Stimulated activated CD8-positive, alpha-beta memory T cell treated with anti-CD3 and anti-CD28 coated beads, Interleukin-12 subunit alpha, Interleukin-12 subunit beta, amount 100 ng/mL, for 4 hours (primary cell): ENCODE results near the gene PPP1R26.
"Not testable (repeated sequence)": the region's sequence is repeated elsewhere in the genome, so short reads cannot be mapped to it uniquely, and the experiment has no call there.

Experiments used
- DNase-seq: peaks from one replicate; pipeline ENCODE4 v3.0.0-alpha.2; 2020; ENCODE audit warnings: low read depth

PPP1R26 gene

GRCh38 chr9:135479469-135480052 lies at the start of gene PPP1R26:
PPP1R26 (plus strand) TSS chr9:135479782; CDS start chr9:135484511, 4,729 bp downstream.
- DNase-seq: no peak

GRCh38 chr9:135437259-135437658 lies 42.3 kb upstream of the PPP1R26 start:
- no peak for DNase-seq

DNA sequence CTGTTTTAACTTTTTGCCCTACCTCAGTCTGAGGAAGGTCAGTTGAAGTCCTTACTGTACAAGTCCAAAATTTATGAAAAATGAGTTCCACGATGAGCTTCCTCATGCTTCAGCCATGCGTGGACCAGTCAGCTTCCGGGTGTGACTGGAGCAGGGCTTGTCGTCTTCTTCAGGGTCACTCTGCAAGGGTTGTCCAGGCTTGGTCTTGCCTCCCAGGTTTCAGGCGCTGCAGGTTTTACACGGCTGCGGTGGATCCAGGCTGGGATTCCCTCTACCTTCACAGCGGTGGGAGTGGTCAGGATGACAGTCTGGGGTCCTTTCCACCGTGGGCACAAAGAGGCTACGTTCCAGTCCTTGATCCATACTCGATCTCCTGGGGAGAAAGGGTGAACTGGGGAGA lies 41.9 kb upstream of the PPP1R26 start:
- not testable (repeated sequence) for DNase-seq

DNA sequence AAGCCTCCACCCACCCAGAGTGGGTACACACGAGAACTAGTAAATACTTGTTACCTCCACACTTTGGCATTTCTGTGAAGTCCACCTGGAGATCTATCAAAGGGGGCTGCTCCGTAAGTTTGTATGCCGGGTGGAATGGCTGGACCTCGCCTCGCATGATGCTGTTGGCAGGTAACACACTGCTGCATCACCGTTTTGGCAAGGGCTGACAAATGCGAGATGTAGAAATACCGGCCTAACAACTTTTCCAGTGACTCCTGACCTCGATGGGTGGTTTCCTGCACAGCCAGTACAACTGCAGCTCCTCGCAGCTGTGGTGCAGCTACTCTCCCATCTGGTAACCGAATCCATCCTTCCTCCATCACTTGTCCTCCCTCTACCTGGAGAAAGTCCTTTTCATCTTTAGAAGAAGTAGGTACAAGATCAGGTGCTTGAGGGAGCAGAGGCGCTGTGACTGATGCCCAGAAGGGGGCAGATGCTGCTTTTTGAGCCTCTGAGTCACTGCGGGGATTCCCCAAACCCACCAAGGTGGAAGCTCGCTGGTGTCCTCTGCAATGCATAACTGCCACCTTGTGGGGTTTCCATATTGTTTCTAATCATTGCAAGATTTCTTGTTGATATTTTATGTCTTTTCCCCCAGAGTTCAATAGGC lies 40.9 kb upstream of the PPP1R26 start:
- not testable (repeated sequence) for DNase-seq

DNA sequence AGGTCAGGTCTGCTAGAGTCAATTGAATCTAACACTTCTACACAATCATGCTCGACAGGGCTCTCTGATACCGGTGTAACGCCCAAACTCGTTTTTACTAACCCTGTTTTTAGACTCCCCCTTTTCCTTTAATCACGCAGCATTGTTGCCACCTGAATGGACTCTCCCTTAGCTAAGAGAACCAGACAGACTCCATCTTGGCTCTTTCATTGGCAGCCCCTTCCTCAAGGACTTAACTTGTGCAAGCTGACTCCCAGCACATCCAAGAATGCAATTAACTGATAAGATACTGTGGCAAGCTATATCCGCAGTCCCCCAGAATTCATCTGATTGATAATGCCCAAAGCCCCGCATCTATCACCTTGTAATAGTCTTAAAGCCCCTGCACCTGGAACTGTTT lies 40.1 kb upstream of the PPP1R26 start:
- not testable (repeated sequence) for DNase-seq

DNA sequence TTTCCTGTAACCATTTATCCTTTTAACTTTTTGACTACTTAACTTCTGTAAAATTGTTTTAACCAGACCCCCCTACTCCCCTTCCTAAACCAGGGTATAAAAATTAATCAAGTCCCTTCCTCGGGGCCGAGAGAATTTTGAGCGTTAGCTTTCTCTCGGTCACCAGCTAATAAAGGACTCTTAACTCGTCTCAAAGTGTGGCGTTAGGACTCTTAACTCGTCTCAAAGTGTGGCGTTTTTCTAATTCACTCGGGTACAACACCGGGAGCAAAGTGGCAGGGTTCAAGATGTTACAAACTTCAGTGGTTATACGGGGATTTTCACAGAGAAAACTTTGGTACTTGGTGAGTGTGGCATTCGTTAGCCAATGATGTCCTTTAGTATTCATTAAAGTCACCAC lies 39.7 kb upstream of the PPP1R26 start:
- no peak for DNase-seq

GRCh38 chr9:135440620-135441019 lies 39.0 kb upstream of the PPP1R26 start:
- no peak for DNase-seq

GRCh38 chr9:135441105-135442071 lies 38.2 kb upstream of the PPP1R26 start:
- DNase-seq: not testable (repeated sequence)

DNA sequence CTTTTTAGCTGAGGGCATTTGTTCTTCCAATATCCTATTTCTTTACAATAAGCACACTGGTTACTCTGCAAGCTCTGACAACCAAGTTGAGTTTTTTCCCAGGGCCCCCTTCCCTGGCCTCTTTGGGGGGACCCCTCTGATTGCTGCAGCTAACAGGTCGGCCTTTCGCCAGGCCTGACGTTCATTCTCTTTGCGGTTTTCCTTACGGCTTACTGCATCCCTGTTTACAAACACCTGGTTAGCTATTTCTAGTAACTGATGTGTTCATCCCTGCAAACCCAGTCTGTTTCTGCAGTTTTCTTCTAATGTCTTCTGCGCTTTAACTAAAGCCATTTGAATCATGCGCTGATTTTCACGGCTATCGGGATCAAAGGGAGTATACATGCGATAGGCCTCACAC lies 37.5 kb upstream of the PPP1R26 start:
- DNase-seq: no peak

DNA sequence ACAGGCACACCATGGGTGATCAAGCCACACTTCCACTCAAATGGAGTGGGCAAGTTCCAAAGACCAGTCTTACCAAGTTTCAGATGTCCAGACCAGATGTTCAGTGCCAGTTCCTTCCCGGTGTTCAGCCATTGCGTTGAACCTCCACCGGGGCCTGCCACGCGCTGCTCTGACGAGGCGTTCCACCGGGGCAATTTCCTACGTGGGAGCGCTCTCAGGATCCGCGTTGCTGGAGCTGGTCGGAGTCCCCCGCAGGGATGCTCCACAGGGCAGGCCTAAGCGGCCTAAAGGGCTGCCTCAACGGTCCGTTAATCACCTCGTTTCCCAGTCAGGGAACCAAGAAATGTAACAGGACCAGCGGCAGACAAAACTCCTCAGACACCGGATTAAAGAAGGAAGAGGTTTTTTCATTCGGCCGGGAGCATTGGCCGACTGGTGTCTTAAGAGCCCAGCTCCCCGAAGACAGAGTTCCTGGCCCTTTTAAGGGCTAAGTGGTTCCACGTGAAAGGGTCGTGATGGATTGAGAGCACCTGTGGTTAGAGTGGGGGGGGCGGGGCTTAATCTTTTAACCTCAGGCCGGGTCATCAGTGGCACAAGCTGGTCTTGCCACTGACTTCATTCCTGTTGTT lies 35.7 kb upstream of the PPP1R26 start:
- no peak for DNase-seq

DNA sequence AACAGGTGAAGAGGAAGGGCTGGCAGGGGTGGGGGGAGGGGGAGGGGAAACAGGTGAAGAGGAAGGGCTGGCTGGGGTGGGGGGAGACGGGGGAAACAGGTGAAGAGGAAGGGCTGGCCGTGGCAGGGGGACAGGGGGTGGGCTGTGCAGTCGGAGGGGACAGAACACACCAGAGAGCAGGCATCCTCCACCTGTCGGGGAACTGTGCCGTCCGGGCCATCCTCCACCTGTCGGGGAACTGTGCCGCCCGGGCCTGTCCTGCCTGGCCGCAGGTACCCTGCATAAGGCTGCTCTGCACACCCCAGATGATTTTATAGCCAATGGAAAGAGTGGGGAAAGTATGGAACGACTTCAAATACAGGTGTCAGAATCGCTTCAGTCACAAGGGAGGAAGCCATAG lies 32.5 kb upstream of the PPP1R26 start:
- no peak for DNase-seq

DNA sequence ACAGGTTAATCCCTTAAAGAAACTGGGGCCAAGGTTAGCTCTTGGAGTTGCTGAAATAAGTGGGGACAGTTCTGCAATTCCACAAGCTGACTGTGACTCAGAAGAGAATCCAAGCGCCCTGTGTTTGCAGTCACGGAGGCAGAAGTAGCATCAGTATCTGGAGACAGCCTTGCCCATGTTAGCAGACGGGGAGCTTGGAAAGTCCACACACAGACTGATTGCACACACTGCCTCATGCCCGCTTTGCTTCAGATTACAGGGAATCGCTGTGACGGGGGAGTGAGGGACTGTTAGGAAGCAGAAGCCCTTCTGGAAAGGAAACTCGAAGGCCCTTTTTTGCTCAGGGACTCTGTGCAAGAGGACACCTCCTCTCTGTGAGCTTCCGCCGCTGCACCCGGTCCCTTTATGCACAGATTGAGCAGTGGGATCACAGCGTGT lies 30.9 kb upstream of the PPP1R26 start:
- no peak for DNase-seq

- DNase-seq: not testable (repeated sequence)
These were observed 30.1 kb upstream of the PPP1R26 start for GRCh38 chr9:135449532-135449931.

- DNase-seq: no peak
These were observed 28.6 kb upstream of the PPP1R26 start for GRCh38 chr9:135450956-135451355.

- DNase-seq: not testable (repeated sequence)
These were observed 27.7 kb upstream of the PPP1R26 start for GRCh38 chr9:135451909-135452308.

DNA sequence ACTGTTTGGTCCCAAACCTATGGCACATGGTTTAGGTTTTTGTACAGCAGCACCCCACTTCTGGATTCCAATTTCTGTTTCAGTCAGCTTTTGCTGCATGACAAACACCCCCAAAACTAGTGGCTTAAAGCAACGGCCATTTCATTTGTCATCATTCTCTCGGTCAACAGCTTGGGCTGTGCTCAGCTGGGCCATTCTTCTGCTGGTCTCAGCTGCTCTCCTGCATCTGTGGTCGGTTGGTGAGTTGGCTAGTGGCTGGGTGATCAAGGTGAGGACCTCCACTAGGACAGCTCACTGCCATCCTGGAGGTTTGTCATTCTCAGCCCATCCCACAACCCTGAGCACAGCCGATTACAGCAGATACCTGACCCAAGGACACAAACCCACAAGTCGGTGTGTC lies 24.8 kb upstream of the PPP1R26 start:
- DNase-seq: no peak

DNA sequence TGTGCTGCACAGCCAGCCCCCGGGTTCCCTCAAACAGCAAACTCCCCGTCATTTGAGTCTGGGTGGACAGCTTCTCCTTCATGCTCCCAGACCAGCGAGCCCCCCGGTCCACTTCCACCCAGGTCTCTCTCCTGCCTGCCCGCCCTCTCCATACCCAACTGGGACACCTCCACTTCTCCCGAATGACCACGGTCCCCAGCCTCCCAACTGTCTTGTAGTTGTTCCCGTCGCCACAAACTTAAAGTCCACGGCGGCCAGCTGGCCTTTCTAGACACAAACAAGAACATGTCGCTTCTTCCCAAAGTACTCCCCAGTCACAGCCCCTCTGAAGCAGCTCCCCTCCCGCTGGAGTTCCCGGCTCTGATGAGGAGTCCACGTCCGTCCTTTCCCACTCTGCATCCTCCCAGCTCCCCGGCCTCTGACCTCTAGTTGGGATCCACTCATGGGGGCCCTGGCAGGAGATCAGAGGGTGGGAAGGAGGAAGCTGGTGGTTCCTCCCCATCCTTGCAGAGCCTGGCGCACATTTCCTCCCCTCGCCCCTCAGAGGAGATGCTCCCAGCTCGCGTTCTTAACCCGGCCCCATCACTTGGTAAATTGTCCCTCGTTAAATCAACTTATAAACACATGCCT lies 24.1 kb upstream of the PPP1R26 start:
- DNase-seq: no peak

GRCh38 chr9:135456436-135457104 lies 23.0 kb upstream of the PPP1R26 start:
- no peak for DNase-seq

DNA sequence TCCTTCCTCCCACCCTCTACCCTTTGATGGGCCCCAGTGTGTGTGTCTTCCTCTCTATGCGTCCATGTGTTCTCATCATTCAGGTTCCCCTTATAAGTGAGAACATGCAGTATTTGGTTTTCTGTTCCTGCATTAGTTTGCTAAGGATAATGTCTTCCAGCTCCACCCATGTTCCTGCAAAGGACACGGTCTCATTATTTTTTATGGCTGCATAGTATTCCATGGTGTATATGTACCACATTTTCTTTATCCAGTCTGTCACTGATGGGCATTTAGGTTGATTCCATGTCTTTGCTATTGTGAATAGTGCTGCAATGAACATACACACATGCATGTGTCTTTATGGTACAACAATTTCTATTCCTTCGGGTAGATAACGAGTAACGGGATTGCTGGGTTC lies 21.1 kb upstream of the PPP1R26 start:
- not testable (repeated sequence) for DNase-seq

DNA sequence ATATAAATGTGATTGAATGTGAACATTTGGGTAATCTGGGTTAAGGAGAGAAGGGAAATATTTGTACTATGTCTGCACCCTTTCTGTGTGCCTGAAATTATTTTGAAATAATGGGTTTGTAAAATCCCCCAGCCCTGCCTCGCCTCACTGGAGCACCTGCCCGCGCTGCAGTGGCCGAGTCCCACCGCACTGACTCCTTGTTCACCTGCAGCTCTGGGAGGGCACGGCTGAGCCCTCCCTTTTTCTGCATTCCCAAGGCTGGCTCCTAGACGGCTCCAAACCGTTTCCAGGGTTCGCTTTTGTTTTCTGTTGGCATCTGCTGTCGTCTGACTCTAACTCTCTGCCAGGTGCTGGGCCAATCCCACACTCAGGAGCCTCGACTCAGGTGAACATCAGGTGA lies 17.6 kb upstream of the PPP1R26 start:
- DNase-seq: no peak

DNA sequence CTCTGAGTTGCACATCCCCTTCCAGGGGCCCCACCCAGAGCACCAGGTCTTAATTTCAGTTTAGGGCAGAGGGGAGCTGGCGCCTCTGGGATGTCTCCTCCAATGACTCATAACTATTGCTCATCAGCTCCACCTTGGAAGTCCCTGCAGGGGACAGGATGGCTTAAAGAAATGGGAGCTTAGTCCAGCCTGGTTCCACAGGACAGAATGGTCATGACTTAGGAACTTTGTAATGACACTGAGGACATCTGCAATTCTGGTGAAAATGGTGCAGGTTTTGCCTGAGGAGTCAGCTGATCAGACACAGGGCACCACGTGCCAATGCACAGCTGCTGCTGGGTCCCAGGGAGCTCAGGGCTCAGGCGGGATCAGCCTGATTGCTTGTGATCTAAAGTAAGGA lies 16.4 kb upstream of the PPP1R26 start:
- no peak for DNase-seq
